Activated CD4-positive, alpha-beta T cell treated with anti-CD3 and anti-CD28 coated beads, Interleukin-2, amount 50 U/mL, for 1 hour (primary cell): ENCODE measurements around the gene TRIM71.
"Not testable (repeated sequence)": the region's sequence is repeated elsewhere in the genome, so short reads cannot be mapped to it uniquely, and the experiment has no call there.

Experiments used
- DNase-seq: peaks from one replicate; pipeline ENCODE4 v3.0.0-alpha.2; 2020

TRIM71 gene

DNA sequence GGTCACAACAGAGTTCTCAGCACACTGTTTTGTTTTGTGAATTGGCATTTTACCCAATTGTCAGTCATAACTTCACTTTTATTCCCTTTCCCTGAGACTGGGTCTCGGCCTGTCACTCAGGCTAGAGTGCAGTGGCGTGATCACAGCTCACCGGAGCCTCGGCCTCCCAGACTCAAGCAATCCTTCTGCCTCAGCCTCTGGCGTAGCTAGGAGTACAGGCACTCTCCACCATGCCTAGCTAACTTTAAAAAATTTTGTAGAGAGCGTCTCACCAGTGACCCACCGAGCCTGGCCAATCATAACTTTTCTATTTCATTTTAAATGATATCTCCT lies 26.5 kb downstream of the TRIM71 start:
- DNase-seq, result no peak

DNA sequence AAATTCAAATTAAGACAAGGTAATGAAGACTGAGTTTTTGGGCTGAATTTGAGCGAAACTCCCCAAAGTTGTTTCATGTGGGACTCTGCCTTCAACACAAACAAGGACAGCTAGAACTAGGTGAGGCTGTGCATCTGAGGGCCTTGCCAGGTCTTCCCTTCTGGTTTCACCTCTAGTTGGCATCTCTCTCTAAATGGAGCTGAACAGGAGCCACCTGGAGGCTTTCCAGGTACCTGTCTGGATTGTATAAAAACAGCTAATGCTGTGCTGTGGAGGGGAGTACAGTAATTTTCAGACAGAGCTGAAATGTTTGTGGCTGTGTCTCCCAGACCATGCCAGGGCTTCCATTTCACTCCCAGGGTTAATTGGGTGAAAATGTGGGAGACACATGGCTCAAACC lies 27.1 kb downstream of the TRIM71 start:
- no peak for DNase-seq

DNA sequence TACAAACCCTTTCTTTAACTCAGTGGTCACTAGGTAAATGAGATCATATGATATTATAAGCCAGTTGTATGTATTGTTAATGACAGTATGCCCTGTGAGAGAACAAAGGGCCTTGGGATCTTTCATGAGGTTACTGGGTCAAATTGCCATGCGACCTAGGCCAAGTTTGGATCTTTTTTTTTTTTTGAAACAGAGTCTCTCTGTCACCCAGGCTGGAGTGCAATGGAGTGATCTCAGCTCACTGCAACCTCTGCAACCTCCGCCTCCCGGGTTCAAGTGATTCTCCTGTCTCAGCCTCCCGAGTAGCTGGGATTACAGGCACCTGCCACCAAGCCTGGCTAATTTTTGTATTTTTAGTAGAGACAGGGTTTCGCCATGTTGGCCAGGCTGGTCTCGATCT lies 27.7 kb downstream of the TRIM71 start:
- not testable (repeated sequence) for DNase-seq

DNA sequence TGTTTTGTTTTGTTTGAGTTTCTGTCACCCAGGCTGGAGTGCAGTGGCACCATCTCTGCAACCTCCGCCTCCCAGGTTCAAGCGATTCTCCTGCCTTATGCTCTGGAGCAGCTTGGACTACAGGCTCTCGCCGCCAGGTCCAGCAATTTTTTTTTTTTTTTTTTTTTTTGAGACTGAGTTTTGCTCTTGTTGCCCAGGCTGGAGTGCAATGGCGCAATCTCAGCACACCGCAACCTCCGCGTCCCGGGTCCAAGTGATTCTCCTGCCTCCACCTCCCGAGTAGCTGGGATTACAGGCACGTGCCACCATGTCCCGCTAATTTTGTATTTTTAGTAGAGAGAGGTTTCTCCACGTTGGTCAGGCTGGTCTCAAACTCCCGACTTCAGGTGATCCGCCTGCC lies 29.2 kb downstream of the TRIM71 start:
- not testable (repeated sequence) for DNase-seq

DNA sequence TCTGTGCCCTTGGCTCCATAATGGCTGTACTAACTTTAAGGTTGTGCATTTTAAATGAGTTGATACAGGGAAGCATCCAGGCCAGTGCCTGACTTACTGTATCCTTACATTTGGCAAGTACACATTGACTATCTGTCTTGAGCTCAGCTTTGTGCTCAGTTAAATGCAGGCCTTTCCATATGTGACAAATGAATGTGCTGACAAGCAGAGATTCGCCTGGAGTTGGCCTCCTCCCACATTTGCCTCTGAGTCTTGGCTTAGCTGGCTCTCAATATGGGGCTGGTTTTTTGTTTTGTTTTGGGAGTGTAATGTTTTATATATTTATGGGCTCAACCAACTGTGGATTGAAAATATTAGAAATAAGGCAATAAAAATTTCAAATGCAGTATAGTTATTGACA lies 29.7 kb downstream of the TRIM71 start:
- no peak for DNase-seq

DNA sequence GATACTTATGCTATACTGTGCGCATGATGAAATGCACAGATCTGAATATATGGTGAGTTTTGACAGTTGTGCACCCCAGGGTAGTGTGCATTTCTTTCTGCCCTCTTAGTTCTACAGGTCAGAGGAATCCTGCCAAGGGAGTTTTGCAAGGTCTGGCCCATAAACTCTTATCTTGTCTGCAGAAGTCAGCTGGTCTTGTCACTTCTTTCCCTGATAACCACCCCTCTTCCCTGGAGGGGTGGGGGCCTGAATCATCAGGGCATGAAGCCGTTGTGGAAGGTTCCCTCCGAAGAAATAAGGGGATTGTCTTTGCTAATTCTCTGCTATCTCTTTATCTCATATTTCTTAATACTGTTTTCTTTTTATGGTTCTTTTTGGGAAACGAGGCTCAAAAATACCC lies 30.4 kb downstream of the TRIM71 start:
- DNase-seq, result no peak

DNA sequence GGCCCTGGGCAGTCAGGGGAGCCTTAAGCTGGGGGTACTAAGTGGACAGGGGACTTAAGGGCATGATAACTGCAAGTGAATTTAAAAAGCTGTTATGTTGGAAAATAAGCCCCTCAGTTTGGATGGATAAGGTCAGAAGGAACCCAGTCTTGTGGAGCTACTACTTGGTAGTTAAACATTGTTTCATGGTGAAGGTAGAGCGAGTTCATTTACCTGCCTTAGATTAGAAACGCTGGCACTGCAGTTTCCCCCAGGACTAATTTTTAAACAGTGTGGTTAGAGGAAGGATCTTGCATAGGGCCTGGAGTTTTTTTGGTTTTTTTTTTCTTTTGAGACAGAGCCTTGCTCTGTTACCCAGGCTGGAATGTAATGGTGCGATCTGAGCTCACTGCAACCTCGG lies 31.2 kb downstream of the TRIM71 start:
- DNase-seq, result no peak

DNA sequence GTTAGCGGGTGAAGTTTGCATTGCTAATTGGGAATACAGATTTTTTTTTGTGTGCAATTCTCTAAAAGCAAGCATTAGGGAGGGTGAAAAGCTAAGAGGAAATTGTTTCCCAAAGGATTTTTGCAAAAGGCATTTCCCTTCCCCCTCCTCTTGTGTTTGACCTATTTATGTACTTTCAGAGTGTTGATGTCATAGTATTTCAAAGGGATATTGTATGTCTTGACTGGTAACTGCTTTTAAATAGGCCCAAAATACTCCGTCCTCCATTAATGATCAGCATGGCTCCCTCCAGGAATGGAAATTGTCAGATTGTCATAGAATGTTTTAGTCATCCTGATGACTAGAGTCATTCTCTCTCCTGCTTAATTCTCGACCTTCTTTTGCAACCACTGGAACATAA lies 32.4 kb downstream of the TRIM71 start:
- no peak for DNase-seq

DNA sequence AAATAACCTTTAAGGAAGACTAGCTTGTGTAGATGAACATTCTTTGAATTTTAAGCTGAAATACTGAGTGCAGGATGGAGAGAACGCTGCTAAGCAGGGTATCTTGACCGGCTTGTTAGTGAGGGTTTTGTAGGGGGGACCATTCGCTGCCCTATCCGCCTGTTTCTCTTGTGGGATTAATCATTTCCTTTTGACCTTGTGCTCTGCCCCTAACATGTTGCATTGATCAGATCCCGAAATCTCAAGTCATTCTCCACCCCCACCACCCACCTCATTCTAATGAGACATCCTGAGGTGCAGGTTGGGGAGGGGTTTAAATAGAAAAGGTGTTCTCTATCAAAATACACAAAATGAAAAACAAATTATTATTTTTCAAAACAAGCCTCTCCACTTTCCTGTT lies 32.8 kb downstream of the TRIM71 start:
- no peak for DNase-seq

DNA sequence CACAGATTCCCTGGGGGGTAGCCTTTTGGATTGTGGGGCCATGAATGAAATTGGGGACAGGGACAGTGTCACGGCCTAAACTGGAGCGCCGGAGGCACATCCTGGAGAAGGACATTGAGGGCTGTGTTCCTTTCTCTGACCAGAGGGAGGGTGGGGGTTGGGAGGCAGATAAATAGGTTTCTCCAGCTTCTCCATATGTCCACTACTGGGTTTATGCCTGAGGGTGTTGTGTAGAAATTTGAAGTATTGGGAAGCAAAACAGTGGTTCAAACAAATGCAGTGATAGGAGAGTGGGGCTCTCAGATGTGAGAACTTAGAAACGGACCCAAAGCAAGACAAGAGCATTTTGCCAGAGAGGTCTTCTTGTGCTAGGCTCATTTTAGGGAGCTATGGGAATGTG lies 34.3 kb downstream of the TRIM71 start:
- no peak for DNase-seq

DNA sequence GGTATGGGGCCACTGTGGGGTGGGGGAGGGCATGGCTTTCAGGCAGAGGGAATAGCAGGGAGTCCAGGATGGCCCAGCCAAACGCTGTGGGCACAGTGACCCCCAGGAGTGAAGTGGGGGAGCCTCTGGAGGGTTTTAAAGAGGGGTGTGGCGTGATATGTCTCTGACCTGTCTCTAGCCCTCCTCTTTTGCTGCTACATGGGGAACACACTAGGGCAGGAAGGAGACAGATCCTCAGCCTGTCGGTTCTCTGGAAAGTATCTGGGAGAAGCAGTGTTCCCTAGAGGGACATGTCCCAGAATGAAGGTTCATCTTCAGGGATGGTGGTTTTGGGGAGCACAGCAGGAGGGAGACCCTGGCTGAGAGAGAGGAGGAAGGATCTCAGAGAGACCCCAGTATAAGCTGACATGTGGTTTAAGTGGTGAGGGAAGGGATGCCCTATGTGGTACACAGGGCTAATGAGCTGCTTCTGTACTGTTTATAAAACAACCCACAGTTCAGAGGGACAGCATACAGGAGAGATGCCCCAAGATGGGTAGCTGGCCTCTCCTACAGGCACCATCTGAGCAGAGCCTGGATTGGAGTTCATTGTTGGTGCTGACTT lies 37.7 kb downstream of the TRIM71 start:
- DNase-seq, result no peak

DNA sequence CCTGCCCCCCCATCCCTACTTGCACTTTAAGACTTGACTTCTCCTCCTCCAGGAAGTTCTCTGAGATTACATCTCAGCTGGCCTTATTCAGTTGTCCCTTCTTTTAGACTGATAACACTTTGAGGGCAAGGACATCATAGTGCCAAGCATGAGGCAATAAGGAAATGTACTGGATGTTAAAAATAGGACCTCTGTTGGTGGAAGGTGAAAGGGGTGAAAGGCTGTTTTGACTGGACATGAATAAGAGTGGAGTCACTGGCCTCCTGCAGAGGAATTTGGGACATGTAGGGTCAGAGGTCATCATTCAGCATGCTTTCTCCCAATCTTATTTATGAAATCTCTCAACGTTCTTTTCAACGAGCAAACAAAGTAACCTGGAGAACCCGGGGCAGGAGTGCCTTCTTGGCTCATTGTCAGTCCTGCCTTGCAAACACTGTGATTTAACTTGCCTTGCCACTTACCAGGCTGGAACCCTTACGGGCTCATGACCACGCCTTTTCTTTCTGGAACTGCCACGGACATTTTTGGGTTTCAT lies 38.6 kb downstream of the TRIM71 start:
- no peak for DNase-seq

DNA sequence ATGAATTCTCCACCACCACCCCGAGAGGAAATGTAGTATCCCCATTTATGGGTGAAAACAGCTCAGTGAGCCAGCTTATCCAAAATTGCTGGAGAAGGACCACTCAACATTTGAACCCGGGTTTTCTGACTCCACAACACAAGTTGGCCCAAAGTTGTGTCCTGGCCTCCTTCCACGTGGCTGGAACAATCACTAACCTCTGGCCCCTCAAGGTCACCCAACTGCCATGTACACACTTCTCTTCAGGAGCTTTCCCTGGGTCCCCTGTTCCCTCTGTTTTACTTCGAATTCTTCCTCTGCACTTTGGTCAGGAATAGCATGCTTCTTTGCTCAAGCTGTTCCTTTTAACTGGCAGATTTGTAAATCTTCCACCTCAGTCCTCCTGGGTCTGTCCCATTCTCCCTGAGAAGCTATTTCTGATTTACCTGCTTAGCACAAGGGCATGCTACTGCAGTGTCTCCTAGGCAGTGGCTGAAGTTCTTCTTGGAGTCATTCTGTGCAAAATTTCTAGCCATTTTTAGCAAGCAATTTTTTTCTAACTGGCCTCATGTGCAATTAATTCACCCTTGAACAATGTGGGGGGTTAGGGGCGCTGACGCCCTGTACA lies 39.2 kb downstream of the TRIM71 start:
- no peak for DNase-seq

DNA sequence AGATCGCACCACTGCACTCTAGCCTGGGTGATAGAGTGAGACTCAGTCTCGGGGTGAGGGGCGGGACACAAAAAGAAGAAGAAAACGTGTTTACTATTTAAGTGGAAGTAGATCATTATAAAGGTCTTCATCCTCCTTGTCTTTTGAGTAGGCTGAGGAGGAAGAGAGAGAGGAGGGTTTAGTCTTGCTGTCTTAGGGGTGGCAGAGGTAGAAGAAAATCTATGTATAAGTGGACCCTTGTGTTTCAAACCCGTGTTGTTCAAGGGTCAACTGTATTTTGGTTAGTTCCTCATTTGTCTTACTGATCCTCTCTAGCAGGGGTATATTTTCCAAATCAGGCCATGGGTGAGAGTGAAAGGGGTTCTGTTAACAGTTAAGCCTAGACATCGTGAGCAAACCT lies 40.1 kb downstream of the TRIM71 start:
- no peak for DNase-seq

DNA sequence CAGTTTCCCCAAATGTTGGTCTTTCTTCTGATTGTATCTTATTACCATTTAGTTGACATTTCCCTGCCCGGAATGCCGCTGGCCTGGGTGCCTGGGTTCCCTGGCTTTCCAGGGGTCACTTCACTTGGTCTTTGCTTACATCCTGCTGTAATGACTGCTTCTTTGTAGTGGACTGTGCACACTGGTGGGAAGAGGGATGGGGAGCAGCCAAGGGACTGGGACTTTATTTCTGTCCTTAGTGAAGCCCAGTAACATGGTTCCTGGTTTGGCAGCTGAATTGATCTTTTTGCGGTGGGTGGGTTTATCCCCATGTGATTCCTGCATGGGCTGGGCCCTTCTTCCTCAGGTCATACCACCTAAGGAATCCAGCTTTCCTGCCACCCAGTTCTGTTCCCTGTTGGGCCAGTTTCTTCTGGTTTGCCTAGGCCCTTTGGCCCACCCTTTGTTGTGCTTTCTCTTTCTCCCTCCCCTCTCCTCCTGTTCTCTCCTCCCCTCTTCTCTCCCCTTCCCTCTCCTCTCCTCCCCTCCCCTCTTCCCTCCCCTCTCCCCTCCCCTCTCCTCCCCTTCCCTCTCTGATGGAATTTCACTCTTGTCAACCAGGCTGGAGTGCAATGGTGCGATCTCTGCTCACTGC lies 41.9 kb downstream of the TRIM71 start:
- no peak for DNase-seq

DNA sequence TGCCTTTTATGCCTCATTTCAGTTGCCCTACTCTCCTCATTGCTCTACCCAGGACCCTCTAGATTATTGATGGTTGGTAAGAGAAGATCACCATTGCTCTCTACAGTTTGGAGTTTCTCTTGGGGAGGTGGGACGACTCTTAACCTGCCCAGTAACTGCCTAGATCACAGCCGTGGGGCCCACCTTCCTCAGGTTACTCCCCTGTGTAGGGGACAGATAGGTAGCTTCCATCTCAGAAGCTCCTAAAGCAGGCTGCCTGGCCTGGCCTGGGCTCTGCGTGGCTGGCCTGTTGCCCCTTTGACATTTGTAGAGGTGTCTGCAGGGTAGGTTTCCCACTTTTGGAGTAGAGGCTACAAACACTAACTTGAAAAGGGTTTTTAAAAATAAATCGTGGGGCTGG lies 42.7 kb downstream of the TRIM71 start:
- DNase-seq, result no peak

DNA sequence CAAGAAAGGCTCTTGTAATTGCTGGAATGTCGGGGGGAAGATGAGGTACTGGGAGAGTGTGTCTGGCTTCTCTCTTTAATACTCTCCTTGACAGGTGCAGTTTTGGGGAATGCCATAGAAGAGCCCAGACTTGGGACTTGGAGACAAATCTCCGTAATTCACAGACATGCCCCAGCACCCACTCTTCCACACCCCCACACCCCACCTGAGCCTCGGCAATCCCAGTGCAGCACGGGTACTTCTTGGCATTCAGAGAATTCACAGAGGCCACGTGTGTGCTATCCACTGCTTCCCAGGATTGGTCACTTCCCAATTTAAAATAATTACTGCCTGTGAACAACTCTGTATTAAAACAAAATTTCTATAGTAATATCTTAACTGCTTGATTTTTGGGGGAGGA lies 43.9 kb downstream of the TRIM71 start:
- no peak for DNase-seq

DNA sequence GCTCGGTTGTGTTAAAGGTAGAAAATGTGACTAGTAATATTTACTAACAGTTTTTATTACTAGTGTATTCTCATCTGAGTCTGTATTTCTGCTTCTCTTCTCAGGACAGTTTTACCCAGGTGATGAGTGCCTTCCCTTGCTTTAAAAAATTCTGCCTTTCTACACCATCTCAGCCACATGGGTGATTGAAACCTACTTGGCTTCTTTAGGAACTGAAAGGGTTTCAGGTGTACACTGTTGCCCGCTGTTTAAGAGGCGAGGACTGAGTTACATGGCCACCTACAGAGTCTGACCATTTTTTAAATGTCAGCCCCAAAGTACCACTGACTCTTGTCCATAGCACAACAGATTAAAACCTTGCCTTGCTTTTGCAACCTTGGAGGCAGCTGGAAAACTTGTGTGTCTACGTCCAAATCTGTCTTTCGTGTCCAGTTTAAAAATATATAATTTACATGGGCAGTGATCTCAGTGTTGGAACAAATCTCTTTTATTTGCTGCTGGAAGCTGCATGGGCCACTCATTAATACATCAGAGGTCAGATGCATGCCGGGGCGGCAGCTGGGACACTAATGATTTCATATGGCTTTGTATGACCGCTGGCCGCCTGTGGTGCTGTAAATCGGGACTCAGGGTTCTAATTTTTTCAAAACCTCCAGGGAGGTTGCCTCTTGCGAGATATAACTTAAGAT lies 44.6 kb downstream of the TRIM71 start:
- no peak for DNase-seq

DNA sequence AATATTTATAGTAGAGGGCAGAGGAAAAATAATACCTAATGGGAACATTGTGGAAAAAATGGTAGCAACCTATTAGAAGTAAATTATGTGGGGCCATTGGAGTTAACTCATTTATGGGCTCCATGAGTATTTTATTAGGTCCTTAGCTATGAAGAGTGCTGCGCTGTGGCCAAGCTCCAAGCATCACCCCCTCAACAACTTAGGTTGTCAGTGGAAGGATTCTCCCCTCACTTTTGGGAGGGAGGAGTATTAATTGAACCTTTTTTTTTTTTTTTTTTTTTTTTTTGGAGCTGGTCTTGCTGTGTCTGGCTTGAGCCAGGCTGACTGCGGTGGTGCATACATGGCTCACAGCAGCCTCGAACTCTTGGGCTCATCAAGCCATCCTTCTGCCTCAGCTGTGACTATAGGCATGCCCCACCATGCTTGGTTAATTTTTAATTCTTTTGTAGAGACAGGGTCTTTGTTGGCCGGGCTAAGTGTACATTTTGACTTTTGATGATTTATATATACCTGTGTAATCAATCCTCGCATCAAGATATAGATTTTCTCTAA lies 45.2 kb downstream of the TRIM71 start:
- DNase-seq, result no peak

DNA sequence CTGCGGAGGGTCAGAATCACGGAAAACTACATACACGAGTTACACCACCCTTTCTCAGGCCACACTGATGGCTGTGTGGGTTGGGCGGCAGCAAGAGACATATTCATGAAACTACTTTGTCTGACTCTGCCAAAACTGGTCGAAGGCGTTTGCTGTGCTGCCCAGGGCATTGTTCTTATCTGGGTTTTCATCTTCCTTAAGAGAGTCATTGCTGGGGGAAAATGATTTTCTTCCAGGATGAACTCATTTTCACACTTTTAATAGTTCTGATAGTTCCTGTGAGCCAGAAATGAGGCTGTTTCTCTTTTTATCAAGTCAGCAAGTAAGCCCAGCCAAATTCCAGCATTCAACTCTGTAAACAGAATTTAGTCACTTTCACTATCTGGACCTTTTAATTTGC lies 47.6 kb downstream of the TRIM71 start:
- DNase-seq, result no peak

DNA sequence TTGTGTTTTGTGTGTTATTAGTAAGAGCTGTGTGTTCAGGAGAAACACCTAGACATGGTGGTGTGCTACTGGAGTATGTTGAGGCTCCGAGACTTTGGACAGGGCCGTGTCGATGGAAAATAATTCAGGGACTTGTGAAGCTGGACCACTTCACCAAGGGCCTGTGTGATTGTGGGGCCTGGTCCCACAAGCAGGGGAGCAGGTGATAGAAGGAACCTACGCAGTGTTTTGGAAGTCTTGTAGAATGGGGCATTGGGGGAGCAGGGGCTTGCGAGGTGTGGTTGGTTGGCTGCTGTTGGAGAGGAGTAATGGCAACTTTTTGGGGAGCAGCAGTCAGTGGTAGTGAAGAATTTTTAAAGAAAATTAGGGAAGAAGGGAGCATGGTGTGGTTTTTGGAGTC lies 48.7 kb downstream of the TRIM71 start:
- no peak for DNase-seq

DNA sequence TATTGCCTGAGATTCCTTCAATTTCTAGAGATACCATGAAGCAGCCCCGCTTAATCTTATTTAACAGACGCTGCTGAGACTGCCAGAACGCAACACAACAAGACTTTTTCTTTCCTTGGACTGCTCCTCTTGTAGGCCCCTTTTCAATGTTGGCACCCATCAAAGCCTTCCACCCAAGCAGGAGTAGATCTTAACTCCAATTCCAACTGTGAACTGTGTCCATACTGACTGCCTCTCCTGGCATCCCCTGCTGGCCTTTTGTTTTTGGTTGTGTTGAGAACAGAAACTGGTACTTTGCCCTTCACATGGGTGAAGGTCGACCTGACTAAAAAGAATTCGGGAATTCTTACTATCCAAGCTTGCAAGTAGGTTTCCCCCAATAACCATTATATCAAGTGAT lies 50.2 kb downstream of the TRIM71 start:
- no peak for DNase-seq

DNA sequence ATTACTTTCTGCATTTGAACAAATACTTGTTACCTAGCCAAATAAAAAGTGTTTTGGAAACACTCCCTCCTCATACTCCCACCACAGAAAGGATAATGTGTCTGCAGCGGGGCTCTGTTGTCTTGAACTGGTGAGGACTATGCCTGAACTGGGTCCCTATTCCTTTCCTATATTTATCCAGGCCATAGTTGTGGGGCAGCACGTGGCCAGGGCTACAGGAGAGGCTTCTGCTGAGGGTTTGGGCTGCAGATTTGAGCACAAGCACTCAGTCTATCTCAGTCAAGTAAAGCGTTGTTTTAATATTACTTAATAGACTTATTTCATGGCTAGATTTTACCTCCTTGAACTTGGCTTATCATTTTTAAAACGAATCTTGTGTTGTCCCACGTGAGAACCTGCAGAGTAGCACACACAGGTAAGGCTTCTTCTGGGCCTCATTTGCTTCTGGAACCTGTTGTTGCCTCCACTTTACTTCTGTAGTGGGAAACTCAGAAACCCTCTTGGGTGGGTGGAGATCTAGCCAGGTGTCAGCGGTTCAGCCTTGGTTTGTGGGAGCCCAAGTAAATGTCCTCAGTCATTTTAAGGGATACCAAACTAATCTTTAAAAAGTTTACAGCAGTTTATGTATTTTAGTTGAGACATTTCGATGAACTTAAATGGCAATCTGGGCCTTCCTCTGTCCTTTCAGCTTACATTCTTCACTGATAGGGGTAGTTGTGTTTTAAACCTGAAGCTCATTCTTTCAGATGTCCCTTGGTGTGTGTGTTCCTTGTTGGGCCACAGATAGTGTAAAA lies 51.1 kb downstream of the TRIM71 start:
- no peak for DNase-seq
